Measurements from ENCODE around the gene CHIT1. TPM values are rescaled to one million over a fixed set of nuclear protein-coding genes. Genes with fewer than 3 reads are reported as not detected.

Gene CHIT1
- total RNA-seq, 1 donor from 2014 or later = not detected

GRCh38 chr1:203276916-203277545 is 47.6 kb upstream of the CHIT1 start:
- H3K27me3 ChIP-seq (ENCODE audit: insufficient read depth, low read length) = no peaks in the 10 kb centered on the region
- Mint-ChIP-seq H3K4me3 (ENCODE audit: unreplicated experiment) (no peak overlapping the region), H3K9me3 (ENCODE audit: unreplicated experiment) (no peaks in the 10 kb centered on the region), H3K27ac (ENCODE audit: unreplicated experiment) (peak overlapping the region; percentile 53), H3K27me3 (ENCODE audit: low read depth, unreplicated experiment) (peaks cover 18% of the 10 kb centered on the region), H3K4me1 (ENCODE audit: low read depth, unreplicated experiment) (peaks cover 20% of the 10 kb centered on the region), H3K36me3 (ENCODE audit: low read depth, unreplicated experiment) (no peaks in the 10 kb centered on the region)
- no peaks in the 10 kb centered on the region for H3K9me3 ChIP-seq (ENCODE audit: insufficient read depth, low read depth, low read length)
- H2AFZ ChIP-seq (ENCODE audit: low read depth, low read length) = no peak overlapping the region
- no peaks in the 10 kb centered on the region for H3K79me2 ChIP-seq (ENCODE audit: insufficient read depth, low read length)
- no peak overlapping the region for H3K27ac ChIP-seq (ENCODE audit: low read depth, low read length)
- H3K9ac ChIP-seq (ENCODE audit: low read length) = no peak overlapping the region
- H3K4me1 ChIP-seq (ENCODE audit: insufficient read depth, low read length) = peaks cover 27% of the 10 kb centered on the region
- no peaks in the 10 kb centered on the region for H3K36me3 ChIP-seq (ENCODE audit: insufficient read depth, low read length)
- FAIRE-seq (no peak), DNase-seq (ENCODE audit: low read depth) (no peak)
- H3K4me2 ChIP-seq (ENCODE audit: low read length) = no peak overlapping the region
- no peaks in the 10 kb centered on the region for H4K20me1 ChIP-seq (ENCODE audit: insufficient read depth, low read length)
- TF ChIP-seq CTCF (IDR thresholded peaks at IDR 0.05; ENCODE audit: insufficient read depth, low read depth, low read length) = no peak
- TF ChIP-seq EZH2 (IDR thresholded peaks at IDR 0.05; ENCODE audit: insufficient read depth, low read length) = no peak
- no peak overlapping the region for H3K4me3 ChIP-seq (ENCODE audit: insufficient read depth, low read depth, low read length)

GRCh38 chr1:203276408-203276807 is 46.9 kb upstream of the CHIT1 start:
- Mint-ChIP-seq H3K9me3 (ENCODE audit: unreplicated experiment) (no peaks in the 10 kb centered on the region), H3K27me3 (ENCODE audit: low read depth, unreplicated experiment) (peaks cover 21% of the 10 kb centered on the region), H3K27ac (ENCODE audit: unreplicated experiment) (no peak overlapping the region), H3K36me3 (ENCODE audit: low read depth, unreplicated experiment) (no peaks in the 10 kb centered on the region), H3K4me1 (ENCODE audit: low read depth, unreplicated experiment) (peaks cover 20% of the 10 kb centered on the region), H3K4me3 (ENCODE audit: unreplicated experiment) (no peak overlapping the region)
- no peak overlapping the region for H2AFZ ChIP-seq (ENCODE audit: low read depth, low read length)
- no peaks in the 10 kb centered on the region for H4K20me1 ChIP-seq (ENCODE audit: insufficient read depth, low read length)
- no peak overlapping the region for H3K9ac ChIP-seq (ENCODE audit: low read length)
- peaks cover 27% of the 10 kb centered on the region for H3K4me1 ChIP-seq (ENCODE audit: insufficient read depth, low read length)
- H3K79me2 ChIP-seq (ENCODE audit: insufficient read depth, low read length) = no peaks in the 10 kb centered on the region
- DNase-seq (ENCODE audit: low read depth) = no peak
- no peaks in the 10 kb centered on the region for H3K27me3 ChIP-seq (ENCODE audit: insufficient read depth, low read length)
- H3K27ac ChIP-seq (ENCODE audit: low read depth, low read length) = no peak overlapping the region
- H3K4me3 ChIP-seq (ENCODE audit: insufficient read depth, low read depth, low read length) = no peak overlapping the region
- TF ChIP-seq CTCF (IDR thresholded peaks at IDR 0.05; ENCODE audit: insufficient read depth, low read depth, low read length) (no peak), EZH2 (IDR thresholded peaks at IDR 0.05; ENCODE audit: insufficient read depth, low read length) (no peak)
- no peak for FAIRE-seq
- no peaks in the 10 kb centered on the region for H3K36me3 ChIP-seq (ENCODE audit: insufficient read depth, low read length)
- H3K4me2 ChIP-seq (ENCODE audit: low read length) = no peak overlapping the region
- H3K9me3 ChIP-seq (ENCODE audit: insufficient read depth, low read depth, low read length) = no peaks in the 10 kb centered on the region

- H3K27me3 ChIP-seq (ENCODE audit: insufficient read depth, low read length) = no peaks in the 10 kb centered on the region
- Mint-ChIP-seq H3K4me1 (ENCODE audit: low read depth, unreplicated experiment) (peaks cover 20% of the 10 kb centered on the region), H3K4me3 (ENCODE audit: unreplicated experiment) (no peak overlapping the region), H3K27ac (ENCODE audit: unreplicated experiment) (no peak overlapping the region), H3K27me3 (ENCODE audit: low read depth, unreplicated experiment) (peaks cover 21% of the 10 kb centered on the region), H3K36me3 (ENCODE audit: low read depth, unreplicated experiment) (no peaks in the 10 kb centered on the region), H3K9me3 (ENCODE audit: unreplicated experiment) (no peaks in the 10 kb centered on the region)
- no peaks in the 10 kb centered on the region for H3K36me3 ChIP-seq (ENCODE audit: insufficient read depth, low read length)
- no peaks in the 10 kb centered on the region for H3K9me3 ChIP-seq (ENCODE audit: insufficient read depth, low read depth, low read length)
- no peak overlapping the region for H3K9ac ChIP-seq (ENCODE audit: low read length)
- H3K4me1 ChIP-seq (ENCODE audit: insufficient read depth, low read length) = peaks cover 27% of the 10 kb centered on the region
- TF ChIP-seq CTCF (IDR thresholded peaks at IDR 0.05; ENCODE audit: insufficient read depth, low read depth, low read length) (no peak), EZH2 (IDR thresholded peaks at IDR 0.05; ENCODE audit: insufficient read depth, low read length) (no peak)
- H3K4me2 ChIP-seq (ENCODE audit: low read length) = no peak overlapping the region
- no peaks in the 10 kb centered on the region for H3K79me2 ChIP-seq (ENCODE audit: insufficient read depth, low read length)
- DNase-seq (ENCODE audit: low read depth) = no peak
- H4K20me1 ChIP-seq (ENCODE audit: insufficient read depth, low read length) = no peaks in the 10 kb centered on the region
- no peak overlapping the region for H3K27ac ChIP-seq (ENCODE audit: low read depth, low read length)
- no peak overlapping the region for H3K4me3 ChIP-seq (ENCODE audit: insufficient read depth, low read depth, low read length)
- no peak for FAIRE-seq
- no peak overlapping the region for H2AFZ ChIP-seq (ENCODE audit: low read depth, low read length)
These were observed 46.3 kb upstream of the CHIT1 start for GRCh38 chr1:203275656-203276272.

All from astrocyte (in vitro differentiated cells and primary cell).